Activated naive CD8-positive, alpha-beta T cell (primary cell): ENCODE measurements around the gene PIM2.
"Not testable (repeated sequence)": the region's sequence is repeated elsewhere in the genome, so short reads cannot be mapped to it uniquely, and the experiment has no call there.

ENCODE experiments used
- H3K27ac Mint-ChIP-seq: one replicate; pipeline ENCODE4 v1.8.0; 2021; ENCODE audit warnings: mixed read lengths
- H3K27me3 Mint-ChIP-seq: one replicate; pipeline ENCODE4 v1.8.0; 2021; ENCODE audit warnings: mixed read lengths
- H3K36me3 Mint-ChIP-seq: one replicate; pipeline ENCODE4 v1.8.0; 2021; ENCODE audit warnings: mixed read lengths
- H3K4me1 Mint-ChIP-seq: one replicate; pipeline ENCODE4 v1.8.0; 2021; ENCODE audit warnings: low read depth, mixed read lengths
- H3K4me3 Mint-ChIP-seq: one replicate; pipeline ENCODE4 v1.8.0; 2021; ENCODE audit warnings: mild to moderate bottlenecking, mixed read lengths
- H3K9me3 Mint-ChIP-seq: one replicate; pipeline ENCODE4 v1.8.0; 2021; ENCODE audit warnings: low read depth, mixed read lengths

PIM2 gene

DNA sequence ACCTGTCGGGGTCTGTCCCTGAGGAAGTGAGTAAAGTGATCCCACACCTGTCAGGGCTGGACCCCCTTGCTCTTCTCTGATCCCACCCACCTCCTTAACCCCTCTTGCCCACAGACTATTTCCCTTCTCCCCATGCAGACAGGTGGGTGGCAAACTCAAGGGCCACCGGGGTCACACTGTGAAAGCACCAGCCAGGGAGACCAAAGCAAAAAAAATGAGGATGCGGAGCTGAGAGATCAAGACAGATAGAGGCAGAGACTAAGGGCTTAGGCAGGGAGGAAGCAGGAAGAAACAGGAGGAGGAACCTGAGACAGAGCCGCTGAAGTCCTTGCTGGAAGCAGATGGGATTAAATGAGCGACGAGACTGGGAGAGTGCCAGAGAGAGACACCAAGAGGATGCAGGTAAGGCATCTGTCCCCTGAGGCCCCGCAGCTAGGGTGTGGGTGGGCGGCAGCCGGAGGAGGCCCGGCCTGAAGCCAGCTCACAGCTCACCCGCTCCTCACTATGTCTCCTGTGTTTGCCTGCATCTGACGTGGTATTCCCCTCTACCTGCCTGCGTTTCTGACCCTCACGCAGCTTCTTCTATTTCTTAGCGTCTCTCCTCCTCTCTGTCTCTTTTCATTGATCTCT, 28.4 kb downstream of the PIM2 start:
- Mint-ChIP-seq H3K4me3 (peak overlapping the region; percentile 92), H3K9me3 (no peaks in the 10 kb centered on the region), H3K27me3 (no peaks in the 10 kb centered on the region), H3K36me3 (no peaks in the 10 kb centered on the region), H3K27ac (peak overlapping the region; percentile 77), H3K4me1 (peaks cover 18% of the 10 kb centered on the region)

- H3K27ac Mint-ChIP-seq, H3K9me3 Mint-ChIP-seq, H3K4me3 Mint-ChIP-seq, H3K4me1 Mint-ChIP-seq, H3K36me3 Mint-ChIP-seq, H3K27me3 Mint-ChIP-seq: not testable (repeated sequence)
These were observed 32.2 kb downstream of the PIM2 start for GRCh38 chrX:48886586-48886985.

DNA sequence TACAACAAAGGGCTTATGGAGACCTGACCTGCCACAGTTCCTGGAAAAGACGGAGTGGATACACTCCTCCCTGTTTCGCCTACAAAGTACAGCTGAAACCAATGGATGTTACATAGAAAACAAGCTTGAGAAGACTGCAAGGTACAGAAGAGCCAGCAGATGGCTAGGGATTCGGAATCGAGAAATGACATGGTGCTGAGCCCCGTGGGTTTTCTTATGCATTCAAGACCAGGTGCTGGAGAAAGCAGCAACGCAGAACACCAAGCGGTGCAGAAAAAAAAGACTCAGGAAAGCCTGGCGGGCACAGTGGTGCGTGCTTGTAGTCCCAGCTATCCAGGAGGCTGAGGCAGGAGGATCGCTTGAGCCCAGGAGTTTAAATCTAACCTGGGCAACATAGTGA, 35.1 kb downstream of the PIM2 start:
- H3K27ac Mint-ChIP-seq, result no peak overlapping the region
- no peak overlapping the region for H3K4me3 Mint-ChIP-seq
- H3K36me3 Mint-ChIP-seq, result no peaks in the 10 kb centered on the region
- no peaks in the 10 kb centered on the region for H3K27me3 Mint-ChIP-seq
- no peaks in the 10 kb centered on the region for H3K9me3 Mint-ChIP-seq
- no peaks in the 10 kb centered on the region for H3K4me1 Mint-ChIP-seq

- H3K4me1 Mint-ChIP-seq, H3K9me3 Mint-ChIP-seq, H3K27ac Mint-ChIP-seq, H3K4me3 Mint-ChIP-seq, H3K36me3 Mint-ChIP-seq, H3K27me3 Mint-ChIP-seq: not testable (repeated sequence)
These were observed 41.9 kb downstream of the PIM2 start for GRCh38 chrX:48876944-48877343.

DNA sequence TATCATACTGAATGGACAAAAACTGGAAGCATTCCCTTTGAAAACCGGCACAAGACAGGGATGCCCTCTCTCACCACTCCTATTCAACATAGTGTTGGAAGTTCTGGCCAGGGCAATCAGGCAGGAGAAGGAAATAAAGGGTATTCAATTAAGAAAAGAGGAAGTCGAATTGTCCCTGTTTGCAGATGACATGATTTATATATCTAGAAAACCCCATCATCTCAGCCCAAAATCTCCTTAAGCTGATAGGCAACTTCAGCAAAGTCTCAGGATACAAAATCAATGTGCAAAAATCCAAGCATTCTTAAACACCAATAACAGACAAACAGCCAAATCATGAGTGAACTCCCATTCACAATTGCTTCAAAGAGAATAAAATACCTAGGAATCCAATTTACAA, 46.8 kb downstream of the PIM2 start:
- not testable (repeated sequence) for H3K4me3 Mint-ChIP-seq, H3K4me1 Mint-ChIP-seq

DNA sequence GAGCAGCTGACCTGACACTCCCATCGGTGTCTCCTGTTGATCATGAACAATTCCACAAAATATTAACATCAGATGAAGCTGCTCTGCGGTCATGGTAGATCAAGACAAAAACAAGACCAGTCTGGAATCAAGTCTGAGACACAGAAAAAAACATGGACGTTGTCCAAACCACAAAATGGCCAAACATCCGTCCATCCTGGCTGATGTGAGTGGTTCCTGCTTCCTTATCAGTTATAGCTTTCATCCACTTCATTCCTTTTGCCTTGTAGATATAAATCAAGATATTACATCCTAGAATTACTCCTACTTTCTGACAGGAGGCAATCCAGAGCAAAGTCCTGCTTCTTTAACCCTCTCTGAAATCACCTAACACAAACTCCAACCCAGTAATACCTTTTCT, 54.6 kb downstream of the PIM2 start:
- Mint-ChIP-seq H3K9me3 (no peaks in the 10 kb centered on the region), H3K4me1 (no peaks in the 10 kb centered on the region), H3K27ac (no peak overlapping the region), H3K27me3 (no peaks in the 10 kb centered on the region), H3K4me3 (no peak overlapping the region), H3K36me3 (no peaks in the 10 kb centered on the region)

More for the DNA sequence above, 46.8 kb downstream of the PIM2 start:
- not testable (repeated sequence) for H3K27me3 Mint-ChIP-seq, H3K9me3 Mint-ChIP-seq, H3K36me3 Mint-ChIP-seq, H3K27ac Mint-ChIP-seq
